GM19328 (cell line): ENCODE data around the gene ZNF584.

Experiments used
- ATAC-seq: cut with Tn5 transposase; IDR thresholded peaks from one replicate; pipeline ENCODE4 v1.9.1; 2021; ENCODE audit warnings: mild to moderate bottlenecking, moderate library complexity; ENCODE audit not compliant: unreplicated experiment

The ZNF584 gene

GRCh38 chr19:58385891-58386575, 22.4 kb upstream of the ZNF584 start:
- peak; percentile 19 for ATAC-seq

- peak; percentile 84 for ATAC-seq
These were observed 21.7 kb upstream of the ZNF584 start, which contains the start of gene RPS5 for GRCh38 chr19:58386576-58387337. TSS of gene RPS5 (plus strand) at chr19:58387269. CDS start at chr19:58388138, 869 bp downstream.

- ATAC-seq = no peak
These were observed 20.9 kb upstream of the ZNF584 start for GRCh38 chr19:58387338-58388174.

- no peak for ATAC-seq
These were observed 20.3 kb upstream of the ZNF584 start for GRCh38 chr19:58388175-58388526.

- no peak for ATAC-seq
These were observed 15.3 kb upstream of the ZNF584 start for GRCh38 chr19:58392945-58393724.

- ATAC-seq = no peak
These were observed 14.8 kb upstream of the ZNF584 start for GRCh38 chr19:58393725-58394033.

GRCh38 chr19:58394821-58395219, 13.6 kb upstream of the ZNF584 start:
- no peak for ATAC-seq

- ATAC-seq = no peak
These were observed 13.1 kb upstream of the ZNF584 start, which contains the start of gene RNF225 for GRCh38 chr19:58395220-58395978. TSS of gene RNF225 (plus strand) at chr19:58395656. CDS start at chr19:58396090, 434 bp downstream.

GRCh38 chr19:58395979-58396627, 12.3 kb upstream of the ZNF584 start:
- no peak for ATAC-seq

- no peak for ATAC-seq
These were observed 11.5 kb upstream of the ZNF584 start for GRCh38 chr19:58396691-58397532.

GRCh38 chr19:58397533-58398037, 10.9 kb upstream of the ZNF584 start:
- ATAC-seq = no peak

- no peak for ATAC-seq
These were observed 10.4 kb upstream of the ZNF584 start for GRCh38 chr19:58398087-58398486.

- ATAC-seq = no peak
These were observed 9.9 kb upstream of the ZNF584 start for GRCh38 chr19:58398545-58398944.

GRCh38 chr19:58399903-58400302, 8.5 kb upstream of the ZNF584 start:
- ATAC-seq = no peak

- ATAC-seq = no peak
These were observed 8.0 kb upstream of the ZNF584 start for GRCh38 chr19:58400316-58400915.

GRCh38 chr19:58400916-58401839, 7.3 kb upstream of the ZNF584 start:
- ATAC-seq = peak; percentile 92

- no peak for ATAC-seq
These were observed 6.5 kb upstream of the ZNF584 start for GRCh38 chr19:58401840-58402421.
